NCI-H187 treated with DMSO at 0.1 percent for 48 hours (cell line): Measurements from ENCODE around the gene RAMAC.
"Not testable (repeated sequence)": the region's sequence is repeated elsewhere in the genome, so short reads cannot be mapped to it uniquely, and the experiment has no call there.

Source experiments
- DNase-seq: peaks from one replicate; lab custom pipeline; 2025; lab: John Stamatoyannopoulos, UW

RAMAC gene

DNA sequence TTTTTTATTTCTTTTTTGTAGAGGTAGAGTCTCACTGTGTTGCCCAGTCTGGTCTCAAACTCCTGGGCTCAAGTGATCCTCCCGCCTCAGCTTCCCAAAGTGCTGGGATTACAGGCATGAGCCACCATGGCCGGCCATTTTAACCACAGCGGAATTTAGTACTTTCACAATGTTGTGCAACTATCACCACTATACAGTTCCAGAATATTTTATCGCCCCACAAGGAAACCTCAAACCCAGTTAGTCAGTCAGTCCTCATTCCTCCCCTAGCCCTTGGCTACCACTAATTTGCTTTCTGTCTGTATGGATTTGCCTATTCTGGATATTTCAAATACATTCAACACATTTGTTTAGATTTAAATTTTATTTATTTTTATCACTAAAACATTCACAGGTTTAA, 17.9 kb upstream of the RAMAC start:
- DNase-seq: no peak

DNA sequence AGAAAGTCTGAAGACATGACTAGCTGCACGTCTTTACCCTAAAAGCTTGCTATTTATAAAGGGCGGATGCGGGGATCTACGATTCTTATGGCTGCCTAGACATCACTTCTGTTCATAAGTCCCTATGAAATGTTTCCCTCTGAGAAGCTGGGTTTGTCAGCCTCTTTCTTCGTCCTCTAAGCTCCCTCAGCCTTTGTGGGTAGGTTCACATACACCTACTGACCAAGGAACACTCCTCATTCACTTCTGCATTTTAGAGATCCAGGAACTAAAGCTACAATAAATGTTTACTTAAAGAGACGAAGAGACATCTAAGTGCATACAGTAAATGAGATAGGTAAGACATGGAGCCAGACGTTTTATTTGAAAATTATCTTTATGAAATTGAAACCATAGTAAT, 16.7 kb upstream of the RAMAC start:
- DNase-seq: no peak

DNA sequence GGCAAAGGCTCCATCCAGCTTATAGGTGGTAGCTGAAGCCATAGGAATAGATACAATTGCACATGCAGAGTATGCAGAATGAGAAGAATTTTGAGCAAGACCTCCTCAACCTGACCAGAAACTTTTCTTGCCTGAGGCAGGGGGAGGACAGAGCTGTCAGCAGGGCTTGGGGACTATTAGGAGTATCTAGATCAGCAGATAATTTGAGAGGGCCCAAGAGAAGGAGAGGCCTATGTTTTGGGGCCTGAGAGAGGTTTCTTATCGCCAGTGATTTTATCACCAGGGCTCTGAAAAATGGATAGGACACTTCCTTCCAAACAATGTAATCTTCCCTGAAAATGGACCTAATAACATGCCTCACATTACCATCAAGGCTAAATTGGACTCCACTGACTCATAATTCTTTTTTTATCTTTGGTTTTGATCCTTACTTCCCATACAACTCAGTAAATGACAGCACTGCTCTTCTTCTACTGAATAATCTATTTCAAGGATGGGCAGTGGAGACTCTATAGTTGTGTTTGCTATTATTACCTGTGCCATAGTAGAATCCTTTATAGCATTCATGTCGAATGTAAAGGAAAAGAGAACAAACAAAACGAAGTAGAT, 15.8 kb upstream of the RAMAC start:
- no peak for DNase-seq

DNA sequence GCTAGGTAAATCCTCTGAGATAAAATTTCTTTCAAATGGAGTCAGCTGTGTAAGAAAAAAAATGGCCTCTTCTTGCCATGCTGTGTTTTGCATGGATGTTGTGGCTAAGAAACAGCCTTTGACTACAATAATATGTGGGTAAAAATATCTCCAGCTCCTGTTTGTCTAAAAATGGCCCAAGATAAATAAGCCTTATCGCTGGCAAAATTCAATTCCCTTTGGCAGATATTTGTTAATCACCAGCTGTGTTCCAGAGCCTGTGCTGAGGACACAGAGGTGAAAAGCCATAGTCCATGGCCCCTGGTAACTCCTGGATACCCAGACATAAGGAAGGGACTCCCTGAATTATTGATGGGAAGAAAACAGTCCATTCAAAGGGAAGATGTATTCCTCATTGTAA, 15.3 kb upstream of the RAMAC start:
- no peak for DNase-seq

DNA sequence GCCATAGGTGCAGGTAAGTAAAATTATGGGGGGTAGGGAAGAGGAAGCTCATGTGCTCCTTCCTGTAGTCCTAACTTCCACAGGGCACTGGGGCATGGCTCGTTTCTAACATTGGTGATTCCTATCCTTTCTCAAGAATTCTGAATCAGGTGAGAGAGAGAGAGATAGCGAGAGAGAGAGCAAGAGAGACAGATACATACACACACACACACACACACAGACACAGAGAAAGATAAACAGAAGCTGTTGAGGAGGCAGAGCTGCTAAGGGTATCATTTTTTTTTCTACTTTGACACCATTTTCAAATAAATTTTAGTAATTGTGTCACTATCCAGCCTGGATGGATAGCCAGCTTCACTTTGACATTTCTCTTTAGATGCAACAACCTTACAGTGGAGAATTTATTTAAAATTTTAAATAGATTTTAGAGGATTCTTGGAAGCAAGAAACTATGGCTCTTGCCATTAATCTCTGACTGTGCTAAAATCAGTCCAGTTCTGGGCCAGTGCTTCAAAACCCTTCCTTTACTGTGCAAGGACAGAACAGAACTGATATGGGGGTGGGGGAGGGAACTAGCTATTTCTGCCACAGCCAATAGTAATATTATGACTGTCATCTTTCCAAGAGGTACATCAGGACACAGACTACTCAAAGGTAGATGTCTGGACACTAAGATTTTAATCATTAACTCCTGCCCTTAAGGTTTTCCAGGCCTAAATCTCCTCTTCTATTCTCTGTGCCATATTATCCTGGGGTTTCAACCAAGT, 14.6 kb upstream of the RAMAC start:
- no peak for DNase-seq

DNA sequence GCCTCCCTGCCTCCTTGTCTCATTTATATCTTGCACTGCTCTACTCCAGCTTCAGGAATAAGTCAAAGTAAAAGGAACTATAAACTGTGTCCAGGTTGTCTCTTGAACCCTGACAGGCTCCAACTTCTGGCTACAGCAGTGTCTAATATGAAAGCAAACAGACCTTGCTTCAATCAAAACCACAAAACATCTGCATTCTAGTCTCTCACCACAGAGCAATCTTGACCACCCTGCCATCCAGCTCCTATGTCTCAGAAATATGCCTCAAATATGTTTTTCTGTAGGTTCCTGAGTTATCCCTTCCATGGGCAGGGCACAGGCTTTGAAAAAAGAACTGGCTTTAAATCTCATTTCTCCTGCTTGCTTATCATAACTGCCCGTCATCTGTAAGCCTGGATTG, 13.0 kb upstream of the RAMAC start:
- DNase-seq: no peak

DNA sequence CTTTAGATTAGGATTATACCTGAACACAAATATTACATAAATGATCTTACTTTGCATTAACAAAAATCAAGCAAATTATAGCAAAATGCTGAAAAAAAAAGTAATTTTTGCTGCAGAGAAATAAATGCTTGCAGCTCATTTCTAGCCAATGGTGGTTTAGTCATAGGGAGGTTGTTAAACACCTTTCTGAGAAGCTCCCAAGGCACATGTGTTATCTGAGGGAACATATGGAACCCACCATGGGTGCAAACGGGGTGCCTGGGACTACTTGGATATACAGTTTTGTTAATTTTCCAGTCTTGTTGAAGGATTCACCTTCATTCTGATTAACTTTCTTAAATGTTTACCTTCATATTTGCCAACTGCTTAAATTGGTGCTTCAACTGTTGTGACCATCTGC, 8.9 kb upstream of the RAMAC start:
- no peak for DNase-seq

DNA sequence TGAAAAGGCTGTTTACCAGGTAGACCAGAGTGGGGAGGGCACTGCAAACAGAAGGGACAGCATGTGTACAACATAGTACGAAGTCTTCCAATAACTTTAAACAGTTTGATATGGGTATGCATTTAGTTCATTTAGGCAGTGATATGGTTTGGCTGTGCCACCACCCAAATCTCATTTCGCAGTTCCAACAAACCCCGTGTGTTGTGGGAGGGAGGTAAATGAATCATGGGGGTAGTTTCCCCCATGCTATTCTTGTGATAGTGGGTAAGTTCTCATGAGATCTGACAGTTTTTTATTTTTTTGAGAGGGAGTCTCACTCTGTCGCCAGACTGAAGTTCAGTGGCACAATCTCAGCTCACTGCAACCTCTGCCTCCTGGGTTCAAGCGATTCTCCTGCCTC, 7.6 kb upstream of the RAMAC start:
- DNase-seq: no peak

DNA sequence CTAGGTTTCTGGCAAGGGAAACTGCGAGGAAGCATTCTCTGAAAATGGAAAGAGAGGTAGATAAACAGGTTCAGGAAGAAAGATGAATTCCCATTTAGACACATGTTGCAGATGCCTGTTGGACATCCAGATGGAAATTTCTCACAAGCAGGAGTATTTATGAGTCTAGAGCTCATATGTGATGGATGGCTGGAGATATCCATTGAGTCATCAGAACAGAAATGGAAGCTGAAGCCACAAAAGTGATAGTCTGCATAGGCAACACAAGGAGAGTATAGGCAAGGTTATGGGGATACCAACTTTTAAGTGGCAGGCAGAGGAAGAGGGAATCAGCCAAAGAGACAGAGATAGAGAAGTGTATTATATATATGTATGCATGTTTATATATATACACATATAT, 6.3 kb upstream of the RAMAC start:
- DNase-seq: no peak

DNA sequence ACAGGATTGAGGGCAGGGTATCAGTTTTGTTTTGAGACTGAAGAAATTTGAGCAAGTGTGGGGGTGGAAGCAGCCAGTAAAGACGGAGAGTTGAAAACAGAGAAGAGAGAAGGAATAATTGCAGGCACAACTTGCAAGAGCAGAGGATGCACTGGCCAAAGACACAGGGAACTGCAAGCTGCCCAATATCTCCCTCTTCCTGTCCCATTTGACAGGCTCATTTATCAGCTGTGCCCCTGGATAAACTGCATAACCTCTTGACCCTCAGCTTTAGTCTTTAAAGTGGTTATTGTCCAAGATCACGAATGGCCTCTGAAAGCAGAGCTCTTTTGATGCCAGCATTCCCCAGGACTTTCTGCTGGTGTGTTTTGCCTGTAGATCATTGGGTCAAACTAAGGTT, 5.0 kb upstream of the RAMAC start:
- no peak for DNase-seq

DNA sequence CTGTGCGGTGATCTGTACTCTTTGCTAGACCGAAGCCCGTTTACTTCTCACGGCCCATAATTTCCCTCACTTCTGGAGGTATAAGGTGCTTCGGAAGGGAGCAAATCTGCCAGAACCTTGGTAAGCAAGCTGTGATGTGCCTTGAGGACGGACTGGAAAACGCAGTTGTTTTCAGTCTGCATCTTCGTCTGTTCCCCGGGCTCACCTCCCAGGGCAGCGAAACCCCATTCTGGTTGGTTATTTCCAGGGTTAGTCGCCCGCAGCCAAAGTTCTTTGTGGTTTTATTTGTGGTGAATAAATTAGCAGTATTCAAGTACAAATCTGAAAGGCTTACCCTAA, 401 bp downstream of the RAMAC start:
- DNase-seq: no peak

DNA sequence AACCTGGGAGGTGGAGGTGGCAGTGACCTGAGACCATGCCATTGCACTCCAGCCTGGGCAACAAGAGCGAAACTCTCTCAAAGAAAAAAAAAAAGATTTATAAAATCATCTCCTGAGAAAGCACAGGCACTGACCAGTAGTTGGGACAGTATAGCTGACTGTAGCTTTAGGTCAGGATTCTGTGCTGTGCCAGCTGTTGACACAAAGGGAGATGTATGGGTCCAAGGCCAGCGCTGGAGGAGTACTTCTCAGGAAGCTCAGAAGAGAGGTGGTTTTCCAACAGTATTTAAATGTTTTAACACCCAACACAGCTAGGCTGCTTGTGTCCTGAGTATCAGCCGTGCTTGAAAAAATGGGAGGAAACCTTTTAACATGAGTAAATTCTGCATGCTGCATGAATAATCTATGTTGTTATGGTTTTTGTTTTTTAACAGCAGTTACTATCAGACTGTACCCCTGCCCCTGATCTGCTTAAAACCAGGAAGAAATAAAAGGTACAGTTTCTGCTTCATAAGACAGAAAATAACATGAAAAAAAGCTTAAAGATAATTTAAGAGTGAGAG, 6.5 kb downstream of the RAMAC start:
- DNase-seq: no peak

DNA sequence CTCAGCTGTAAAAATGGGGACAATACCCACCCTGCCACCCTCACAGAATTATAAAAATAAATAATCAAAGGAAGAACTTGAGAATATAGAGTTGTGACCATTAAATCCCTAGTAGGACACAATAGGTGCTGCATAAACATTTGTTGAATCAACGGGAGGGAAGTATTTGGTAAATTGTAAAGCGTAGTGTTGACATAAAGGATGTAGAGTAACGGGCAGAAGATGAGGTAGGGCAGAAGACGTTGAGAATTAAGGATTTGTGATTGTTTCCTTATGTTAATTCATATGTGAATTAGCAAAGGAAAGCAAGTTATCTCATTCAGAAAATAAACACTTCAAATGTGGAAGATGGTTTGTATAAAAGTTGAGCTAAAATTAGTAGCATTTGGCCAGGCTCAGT, 7.1 kb downstream of the RAMAC start:
- DNase-seq: no peak

DNA sequence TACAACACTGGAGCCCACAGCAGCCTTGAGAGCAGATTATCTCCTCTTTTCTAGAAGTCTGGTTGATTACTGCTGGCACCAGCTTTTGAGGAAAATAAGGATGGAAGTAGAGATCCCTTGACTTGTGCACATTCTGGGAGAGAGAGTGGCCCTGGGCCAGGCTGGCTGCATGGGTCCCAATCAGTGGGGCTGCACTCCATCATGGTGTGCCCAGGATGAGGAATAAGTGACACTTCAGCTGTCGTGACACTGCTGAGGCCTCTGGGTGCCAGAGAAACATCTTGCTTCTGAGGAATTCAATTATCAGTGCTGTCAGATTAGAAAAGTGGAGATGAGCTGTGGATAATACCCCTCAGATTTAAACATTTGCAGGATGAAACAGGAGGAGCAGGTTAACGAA, 9.1 kb downstream of the RAMAC start:
- no peak for DNase-seq

DNA sequence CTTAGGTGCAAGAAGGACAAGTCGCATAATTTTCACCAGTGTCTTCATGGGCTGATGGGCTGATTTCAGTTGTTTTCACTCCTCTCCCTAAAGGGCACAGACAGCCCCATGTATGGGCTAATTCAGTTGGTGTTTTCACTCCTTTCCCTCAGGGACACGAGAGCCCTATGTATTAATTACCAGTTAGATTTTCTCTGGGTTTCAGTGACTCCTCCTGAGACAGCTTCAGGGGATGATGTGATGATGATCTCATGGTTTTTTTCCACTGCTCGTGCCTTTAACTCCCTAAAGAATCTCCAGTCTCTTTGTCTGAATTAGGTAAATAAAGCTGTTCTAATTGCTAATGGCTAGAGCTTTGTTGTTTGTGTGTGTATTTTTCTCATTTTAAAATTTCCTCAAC, 9.9 kb downstream of the RAMAC start:
- no peak for DNase-seq

DNA sequence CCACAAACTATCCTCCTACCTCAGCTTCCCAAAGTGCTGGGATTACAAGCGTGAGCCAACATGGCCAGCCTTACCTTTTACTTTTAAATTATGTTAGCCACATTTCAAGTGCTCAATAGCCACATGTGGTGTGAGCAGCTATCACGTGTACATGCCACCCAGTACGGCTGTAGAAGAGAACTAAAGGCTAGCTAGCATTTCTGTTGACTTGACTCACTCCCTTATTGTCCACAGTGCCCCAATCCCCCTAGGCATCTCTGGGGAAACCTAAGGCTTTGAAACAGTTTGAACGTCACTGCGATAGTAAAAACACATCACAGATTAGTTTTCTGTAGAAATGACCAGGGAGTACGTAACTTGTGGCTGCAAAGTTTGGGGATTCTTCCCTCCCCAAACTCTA, 13.4 kb downstream of the RAMAC start:
- DNase-seq: no peak

DNA sequence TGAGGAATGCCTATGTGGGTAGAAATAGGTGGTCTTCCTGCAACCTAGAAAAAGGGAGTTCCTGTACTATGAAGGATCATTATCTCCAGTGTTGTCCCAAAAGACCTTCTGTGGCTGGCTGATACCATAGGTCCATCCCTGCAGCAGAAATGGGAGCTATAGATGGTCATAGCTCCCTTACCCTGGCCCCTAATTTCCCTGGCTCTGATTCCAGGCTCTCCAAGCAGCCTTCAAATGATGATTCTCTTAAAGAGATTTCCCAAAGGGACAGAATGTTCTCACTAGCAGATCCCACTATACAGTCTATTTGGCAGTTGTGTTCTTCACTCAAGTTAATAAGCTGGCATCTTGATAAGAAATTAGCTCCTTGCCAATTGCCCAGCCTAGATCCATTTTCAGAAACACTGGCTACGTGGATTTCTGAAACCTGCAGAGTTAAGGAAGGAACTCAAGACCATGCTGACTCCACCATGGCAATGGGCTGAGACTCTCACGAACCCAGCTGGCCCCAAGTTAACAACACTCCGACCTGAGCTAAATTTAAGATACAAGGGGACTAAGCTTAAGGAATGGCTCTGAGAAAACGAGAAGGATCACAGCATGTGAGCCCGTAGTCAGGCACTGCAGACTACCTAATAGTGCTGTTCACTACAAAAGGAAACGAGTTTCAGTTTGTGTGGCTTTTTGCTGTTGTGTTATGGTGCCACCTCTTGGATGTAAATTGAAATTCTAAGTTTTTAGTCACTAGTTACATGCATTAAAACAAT, 14.1 kb downstream of the RAMAC start:
- DNase-seq: no peak

DNA sequence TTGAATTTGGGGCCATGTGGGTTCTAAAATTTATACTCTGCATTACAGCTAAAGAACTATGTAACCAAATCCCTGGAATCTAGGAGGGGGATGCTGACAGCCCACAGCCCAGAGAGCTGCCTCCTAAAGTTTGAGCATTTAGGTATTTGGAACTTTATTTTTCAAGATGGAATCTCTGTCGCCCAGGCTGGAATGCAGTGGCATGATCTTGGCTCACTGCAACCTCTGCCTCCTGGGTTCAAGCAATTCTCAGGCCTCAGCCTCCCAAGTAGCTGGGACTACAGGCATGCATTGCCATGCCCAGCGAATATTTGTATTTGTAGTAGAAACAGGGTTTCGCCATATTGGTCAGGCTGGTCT, 14.6 kb downstream of the RAMAC start:
- not testable (repeated sequence) for DNase-seq

DNA sequence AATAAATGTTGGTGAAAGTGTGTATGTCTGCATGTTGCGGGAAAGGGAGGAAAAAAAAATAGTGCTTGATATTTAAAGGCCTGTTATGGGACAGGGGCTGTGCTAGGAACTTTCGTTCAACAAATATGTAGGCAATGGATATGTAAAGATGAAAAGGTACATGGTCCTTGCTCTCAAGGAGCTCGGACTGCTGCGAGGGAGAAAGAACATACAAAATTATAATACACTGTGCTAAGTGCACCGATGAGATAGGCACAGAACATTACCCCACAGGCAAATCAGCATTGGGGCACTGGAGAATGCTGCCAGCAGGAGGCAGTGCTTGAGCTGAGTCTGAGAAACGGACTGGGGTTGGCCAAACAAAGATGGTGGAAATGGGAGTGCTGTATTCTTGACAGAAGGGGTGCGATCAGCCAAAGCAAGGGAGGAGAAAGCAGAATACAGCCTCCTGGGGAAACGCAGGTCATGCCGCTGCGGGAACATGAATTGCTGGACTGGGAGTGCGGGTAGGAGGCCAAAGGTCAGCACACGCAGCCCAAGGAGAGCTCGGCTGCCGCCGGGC, 24.8 kb downstream of the RAMAC start:
- no peak for DNase-seq

DNA sequence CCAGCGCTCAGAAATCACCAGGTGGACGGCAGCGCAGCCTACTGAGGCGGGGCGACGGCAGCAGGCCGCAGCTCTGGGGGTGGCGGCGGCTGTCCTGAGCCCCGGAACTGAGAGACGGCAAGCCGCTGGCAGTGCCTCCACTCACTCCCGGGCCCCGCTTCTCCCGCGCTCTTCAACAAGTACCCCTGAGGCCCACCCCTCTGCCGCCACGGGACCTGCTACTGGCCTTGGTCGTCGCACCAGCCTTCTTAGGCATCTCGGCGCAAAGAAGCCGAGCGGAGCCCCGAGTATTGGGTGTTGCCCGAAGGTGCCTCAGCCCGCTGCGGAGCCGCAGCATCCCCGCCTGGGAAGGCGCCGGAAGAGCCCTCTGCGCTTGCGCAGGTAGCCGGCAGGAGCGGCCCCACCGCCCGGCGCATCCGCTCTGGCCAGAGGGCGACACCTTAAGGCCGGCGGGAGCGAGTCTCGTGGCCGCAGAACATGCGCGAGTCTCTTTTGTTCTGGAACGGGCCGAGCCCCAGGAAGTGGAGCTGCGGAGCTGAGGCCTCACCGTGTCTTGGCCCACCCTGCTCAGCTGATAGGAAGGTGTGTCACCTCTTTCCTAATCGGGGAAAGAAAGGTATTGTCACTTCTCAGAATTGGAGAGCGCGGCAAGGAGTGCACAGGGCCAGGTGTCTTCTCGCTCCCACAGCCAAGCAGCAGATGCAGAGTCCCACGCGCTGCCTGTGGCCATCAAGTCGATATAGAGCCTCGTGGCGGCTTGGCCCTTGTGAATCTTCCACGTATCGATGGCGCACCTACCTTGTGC, 25.5 kb downstream of the RAMAC start, which contains the start of gene C15orf40:
C15orf40 (minus strand) TSS at position 369 of the 805 bp plus-strand sequence; CDS start at position 337, 32 bp downstream.
- DNase-seq: peak; percentile 8

DNA sequence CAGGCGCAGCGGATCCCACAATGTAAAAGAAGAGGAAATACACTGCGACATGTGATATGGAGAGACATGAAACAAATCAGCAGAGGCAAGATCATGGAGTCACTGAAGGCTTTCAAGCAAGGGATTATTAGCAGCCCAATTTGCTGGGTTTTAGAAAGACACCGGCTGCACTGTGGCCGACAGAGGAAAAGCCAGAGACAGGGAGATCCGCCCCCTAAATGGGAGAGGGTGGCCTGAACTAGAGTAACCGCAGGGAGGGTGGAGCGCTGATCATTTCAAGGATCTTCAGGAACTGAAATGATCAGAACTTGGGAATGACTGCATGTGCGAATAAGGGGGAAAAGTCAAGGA, 26.0 kb downstream of the RAMAC start:
- DNase-seq: no peak

DNA sequence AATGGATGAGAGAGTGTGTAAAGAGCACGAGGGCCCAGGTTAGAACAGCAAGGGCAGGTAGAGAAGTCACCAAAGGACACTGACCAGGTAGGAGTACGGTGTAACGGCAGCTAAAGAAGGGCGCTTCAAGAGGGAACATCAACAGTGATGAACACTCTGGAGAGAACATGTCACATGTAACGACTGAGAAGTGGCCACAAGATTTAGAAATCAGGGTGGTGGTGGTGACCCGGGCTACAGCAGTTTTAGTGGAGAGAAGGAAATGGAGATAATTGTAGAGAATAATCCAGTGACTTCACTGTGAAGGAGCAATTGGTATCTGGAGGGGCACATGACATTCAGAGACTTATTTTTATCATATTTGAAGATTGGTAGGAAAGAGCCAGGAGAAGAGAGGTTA, 26.6 kb downstream of the RAMAC start:
- DNase-seq: no peak
